GM21723 (cell line): ENCODE measurements around the gene SFSWAP.

Experiments
- ATAC-seq: cut with Tn5 transposase; IDR thresholded peaks from one replicate; pipeline ENCODE4 v1.9.1; 2021; ENCODE audit warnings: mild to moderate bottlenecking, moderate library complexity; ENCODE audit not compliant: unreplicated experiment

The SFSWAP gene

DNA sequence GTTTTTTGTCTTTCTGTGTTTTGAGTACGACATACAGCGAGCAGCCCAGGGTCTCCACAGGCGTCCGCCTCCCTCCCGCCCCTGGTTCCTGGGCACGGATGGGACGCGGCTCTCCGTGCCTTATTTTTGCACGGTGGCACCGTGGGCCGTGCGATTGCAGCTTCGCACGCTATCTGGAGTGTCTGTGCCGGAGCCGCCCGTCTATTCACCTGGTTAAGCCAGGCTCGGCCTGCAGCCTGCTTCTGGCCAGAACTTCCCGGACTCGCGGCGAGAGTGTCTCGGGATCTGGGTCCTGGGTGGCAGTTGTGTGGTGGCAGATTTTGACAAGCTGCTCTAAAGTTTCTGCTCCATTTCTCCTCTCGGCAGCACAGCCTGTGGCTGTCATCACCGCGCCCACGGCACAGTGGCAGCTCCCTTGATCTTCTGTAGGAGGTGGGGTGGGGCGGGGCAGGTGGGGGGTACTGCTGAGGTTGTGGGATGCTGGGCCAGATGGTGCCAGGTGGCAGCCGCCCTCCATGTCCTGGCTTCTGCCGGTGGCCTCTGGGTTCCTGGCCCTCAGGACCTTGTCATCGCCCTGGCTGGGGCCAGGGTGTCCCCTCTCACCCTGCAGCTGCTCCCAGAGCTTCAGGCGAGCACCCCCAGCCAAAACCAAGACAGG is 120.2 kb downstream of the SFSWAP start:
- no peak for ATAC-seq

DNA sequence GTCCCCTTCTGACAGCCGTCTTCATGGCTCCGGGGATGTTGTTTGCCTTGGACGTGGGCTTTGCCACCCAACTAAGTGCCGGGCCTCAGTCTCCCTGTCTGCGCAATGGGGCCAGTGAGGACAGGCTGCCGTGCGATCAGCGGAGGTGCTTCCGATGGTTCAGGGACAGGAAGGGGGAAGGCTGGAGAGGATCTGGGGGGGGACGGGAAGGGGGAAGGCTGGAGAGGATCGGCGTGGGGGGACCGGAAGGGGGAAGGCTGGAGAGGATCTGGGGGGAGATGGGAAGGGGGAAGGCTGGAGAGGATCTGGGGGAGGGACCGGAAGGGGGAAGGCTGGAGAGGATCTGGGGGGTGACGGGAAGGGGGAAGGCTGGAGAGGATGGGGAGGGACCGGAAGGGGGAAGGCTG is 120.7 kb downstream of the SFSWAP start:
- ATAC-seq = no peak

DNA sequence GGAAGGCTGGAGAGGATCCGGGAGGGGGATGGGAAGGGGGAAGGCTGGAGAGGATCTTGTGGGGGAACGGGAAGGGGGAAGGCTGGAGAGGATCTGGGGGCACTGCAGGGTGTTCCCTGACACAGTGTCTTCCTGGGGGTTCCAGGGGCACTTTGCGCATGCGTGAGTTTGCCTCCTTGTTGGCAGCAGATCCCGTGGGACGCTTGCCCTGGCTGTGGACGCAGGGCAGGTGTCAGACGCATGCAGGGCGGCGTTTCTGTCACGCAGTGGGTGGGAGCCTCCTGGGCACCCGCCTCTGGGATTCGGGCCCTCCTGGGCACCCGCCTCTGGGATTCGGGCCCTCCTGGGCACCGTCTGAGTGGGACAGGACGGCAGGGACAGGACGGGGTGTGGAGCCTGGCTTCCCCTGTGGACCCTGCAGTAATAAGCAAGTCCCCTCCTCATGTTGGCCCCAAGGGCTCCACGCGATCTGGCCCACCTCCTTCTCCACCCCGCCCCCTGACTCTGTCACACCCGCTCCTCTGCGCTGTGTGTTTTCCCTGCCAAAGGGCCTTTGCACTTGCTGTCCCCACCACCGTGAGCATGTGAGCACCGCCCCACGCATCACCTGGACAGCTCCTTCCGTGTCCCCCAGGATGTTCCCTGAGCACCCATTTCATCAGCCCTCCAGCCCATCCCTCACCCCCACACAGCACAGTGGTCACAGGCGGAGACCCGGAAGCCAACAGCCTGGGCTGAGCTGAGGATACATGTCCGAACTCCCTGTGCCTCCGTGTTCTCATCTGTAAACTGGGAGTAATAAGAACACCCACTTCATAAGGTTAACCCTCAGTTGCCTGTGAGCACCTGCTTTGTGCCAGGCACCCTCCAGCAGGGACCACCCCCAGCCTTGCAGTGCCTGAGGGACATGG is 121.7 kb downstream of the SFSWAP start:
- ATAC-seq = no peak

DNA sequence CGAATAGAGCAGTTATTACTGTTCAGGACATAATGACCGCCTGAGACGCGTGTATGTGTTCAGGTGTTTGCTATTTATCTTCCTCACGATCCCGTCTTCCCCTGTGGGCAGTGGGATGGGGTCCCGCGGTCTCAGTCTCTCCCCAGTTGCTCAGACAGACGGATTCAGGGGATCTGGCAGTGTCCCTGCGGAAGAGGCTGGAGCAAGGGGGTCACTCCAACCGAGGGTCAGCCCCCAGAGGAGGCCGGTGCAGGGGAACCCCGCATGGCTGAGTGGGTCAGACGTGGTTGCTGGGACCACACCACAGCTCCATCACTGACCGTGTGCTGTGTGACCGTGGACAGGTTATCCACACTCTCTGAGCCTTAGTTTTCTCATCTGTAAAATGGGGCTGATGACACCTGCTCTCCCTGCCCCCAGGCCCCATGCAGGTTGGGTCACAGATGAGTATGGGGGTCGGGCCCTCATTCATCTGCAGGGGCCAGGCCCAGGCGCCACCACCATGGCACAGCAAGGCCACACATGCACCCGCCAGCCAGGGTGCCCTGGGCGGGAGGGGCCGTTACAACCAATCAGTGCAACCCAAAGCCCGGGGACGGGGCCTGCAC is 122.5 kb downstream of the SFSWAP start:
- no peak for ATAC-seq

DNA sequence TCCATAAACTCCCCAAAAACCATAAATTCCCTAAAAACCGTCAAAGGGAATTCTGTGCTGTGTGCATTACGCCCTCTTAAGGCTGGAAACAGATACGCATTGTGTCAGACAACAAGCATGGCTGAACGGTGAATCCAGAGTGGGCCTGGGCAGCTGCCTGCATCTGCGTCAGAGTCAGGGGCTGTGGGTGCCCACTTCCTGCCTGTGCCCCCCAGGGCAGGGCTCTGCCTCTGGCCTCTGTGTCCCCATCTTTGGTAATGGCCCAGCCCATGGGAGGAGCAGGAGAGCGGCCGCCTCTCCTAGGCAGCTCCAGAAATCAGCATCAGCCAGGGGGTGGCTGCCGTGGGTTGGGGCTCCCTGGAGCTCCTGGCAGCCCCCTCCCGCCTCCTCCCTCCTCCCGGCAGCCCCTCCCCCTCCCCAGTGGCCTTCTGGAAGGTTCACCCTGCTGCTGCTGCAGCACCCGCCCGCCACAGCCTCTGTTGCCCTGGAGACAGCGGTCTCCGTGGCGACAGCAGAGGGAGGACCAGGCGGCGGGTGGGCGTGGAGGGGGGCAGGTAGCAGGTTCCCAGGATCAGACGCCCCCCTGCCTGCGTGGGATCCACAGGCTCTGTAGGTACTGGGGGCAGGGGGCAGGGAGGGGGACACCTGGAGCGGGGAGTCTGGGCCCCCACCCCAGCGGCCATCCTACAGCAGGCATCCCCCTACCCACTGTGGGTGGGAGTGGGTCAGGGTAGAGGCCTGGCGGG is 123.2 kb downstream of the SFSWAP start:
- no peak for ATAC-seq

DNA sequence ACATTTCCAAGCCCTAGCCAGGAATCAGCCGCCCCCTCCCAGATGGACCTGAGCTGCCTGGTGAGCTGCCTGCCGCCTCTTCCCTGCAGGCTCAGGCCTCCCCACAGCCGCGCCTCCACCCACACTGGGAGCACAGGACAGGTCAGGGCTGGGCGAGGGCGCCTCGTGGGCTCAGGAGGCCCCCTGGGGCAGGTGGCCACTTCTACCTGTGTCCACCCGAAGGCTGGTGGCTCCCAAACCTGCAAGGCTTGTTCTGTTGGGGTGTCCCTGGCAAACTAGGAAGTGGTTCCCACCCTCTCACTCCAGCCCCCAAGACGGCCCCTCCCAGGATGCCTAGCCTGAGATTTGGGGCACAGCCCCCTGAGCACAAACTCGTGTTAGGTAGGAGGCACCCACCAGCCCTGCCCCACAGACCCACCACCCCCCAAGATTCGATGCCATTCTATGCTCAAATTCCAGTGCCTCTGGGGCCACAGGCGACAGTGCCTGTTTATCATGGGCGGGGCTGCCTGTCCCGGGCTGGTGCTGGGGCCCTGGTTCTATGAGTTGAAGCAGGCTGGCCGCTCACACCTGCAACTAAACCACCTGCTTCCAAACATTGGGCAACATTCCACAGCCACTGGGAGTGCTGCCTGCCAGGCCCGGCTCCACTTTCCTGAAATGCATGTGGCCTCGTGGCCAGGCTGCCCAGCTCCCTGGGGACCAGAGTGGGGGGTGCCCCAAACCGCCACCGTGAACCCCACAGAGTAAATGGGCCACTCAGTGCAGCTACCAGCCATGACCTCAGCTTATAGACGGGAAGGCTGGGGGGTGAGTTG is 124.1 kb downstream of the SFSWAP start:
- no peak for ATAC-seq

DNA sequence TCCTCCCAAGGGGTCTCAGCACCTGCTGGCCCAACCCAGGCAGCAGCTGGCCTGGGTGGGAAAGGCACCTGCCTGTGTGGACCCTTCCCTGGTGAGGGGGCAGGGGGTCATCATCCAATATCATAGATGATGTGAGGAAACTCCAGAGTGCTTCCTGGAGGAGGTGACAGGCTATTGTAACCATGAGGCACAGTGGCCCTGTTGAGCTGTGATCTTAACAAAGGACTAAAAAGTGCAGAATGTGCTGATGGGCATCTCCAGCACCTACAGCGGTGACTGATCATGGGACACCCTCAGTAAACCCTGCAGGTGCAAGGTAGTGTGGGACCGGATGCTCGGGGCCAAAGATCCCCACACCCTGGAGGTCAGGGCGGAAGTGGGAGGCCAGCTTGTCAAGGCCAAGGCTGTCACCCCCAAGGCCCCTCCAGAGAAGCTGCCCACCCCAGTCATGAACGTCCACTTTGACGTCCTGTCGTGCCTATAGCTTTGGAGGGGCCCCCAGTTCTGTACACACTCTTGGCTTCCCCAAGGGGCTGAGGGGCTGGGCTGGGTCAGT is 124.8 kb downstream of the SFSWAP start:
- no peak for ATAC-seq

DNA sequence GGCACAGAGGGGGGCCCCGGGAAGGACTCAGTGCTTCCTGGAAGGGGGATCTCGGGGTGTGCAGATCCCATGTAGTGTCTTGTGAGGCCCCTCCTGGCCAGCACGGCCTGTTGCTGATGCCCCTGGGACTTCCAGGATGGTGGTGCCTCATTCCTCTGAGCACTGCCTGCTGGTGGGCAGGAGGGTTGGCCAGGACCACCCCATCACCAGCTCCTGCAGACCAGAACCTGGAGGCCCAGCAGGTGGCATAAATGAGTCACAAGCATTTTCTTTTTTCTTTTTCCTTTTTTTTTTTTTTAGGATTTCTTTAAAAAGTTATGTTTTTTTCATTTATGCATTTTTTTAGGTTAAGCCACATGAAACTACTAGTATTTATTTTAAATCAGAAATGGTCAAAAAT is 125.3 kb downstream of the SFSWAP start:
- ATAC-seq = no peak

DNA sequence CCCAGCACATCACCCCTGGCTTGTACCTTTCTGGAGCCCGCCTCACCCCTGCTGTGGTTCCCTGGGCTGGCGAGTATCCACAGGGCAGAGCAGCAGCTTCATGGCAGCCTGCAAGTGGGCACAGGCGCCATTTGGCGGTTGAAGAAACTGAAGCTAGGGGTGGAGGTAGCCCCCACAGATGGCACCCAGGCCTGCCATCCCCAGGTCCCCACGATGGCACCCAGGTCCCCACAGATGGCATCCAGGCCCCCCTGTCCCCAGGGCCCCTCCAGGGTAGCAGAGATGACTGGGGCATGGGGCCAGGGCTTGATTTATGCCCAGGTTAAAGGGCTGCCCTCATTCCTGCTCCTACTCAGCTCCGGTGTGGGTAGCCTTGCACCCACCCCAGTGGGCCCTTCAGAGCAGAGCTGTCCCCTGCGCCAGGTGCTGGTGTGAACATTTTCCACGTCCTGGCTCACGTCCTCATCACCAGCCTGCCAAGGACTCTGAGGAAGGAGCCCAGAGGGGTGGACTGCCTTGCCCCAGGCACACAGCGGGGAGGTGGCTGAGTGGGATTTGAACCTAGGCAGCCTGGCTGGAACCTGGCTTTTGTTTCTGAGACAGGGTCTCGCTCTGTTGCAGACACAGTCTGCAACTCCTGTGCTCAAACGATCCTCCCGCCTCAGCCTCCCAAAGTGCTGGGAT is 126.0 kb downstream of the SFSWAP start:
- no peak for ATAC-seq

DNA sequence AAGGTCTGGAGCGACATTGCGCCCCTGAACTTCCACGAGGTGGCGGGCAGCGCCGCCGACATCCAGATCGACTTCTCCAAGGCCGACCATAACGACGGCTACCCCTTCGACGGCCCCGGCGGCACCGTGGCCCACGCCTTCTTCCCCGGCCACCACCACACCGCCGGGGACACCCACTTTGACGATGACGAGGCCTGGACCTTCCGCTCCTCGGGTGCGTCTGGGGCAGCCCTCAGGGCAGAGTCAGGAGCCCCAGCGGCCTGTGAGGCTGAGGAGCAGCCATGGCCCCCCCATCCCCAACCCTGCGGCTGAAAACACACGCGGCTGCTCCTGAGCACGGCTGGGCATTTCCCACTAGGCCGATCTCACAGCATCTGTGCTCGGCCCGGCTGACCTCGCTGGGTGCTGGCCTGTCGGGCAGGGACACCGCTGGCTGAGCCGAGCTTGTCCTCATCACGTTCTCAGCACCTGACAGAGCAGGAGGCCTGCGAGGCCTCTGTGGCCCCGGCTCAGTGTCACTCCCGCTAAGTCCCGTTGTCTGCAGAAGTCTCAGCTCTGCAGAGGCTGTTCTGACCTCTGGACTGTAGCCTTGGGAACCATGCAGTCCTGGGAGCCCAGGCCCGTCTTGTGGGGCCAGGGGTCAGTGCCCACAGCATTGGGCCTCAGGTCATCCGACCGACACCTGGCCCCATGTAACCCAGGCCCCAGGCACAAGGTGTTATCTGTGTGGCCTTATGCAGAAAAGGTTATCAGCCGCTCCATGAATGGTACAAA is 129.9 kb downstream of the SFSWAP start:
- ATAC-seq = no peak

DNA sequence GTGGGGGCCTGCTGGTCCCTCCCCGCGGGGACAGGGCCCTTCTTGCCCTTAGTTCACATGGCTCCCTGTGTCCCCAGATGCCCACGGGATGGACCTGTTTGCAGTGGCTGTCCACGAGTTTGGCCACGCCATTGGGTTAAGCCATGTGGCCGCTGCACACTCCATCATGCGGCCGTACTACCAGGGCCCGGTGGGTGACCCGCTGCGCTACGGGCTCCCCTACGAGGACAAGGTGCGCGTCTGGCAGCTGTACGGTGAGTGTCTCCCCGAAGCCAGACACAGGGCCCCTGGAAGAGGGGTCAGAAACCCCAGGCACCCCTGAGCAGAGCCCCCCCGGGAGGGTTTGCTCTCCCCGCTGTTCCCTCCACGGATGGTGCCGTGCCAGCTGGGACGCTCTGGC is 130.7 kb downstream of the SFSWAP start:
- no peak for ATAC-seq

DNA sequence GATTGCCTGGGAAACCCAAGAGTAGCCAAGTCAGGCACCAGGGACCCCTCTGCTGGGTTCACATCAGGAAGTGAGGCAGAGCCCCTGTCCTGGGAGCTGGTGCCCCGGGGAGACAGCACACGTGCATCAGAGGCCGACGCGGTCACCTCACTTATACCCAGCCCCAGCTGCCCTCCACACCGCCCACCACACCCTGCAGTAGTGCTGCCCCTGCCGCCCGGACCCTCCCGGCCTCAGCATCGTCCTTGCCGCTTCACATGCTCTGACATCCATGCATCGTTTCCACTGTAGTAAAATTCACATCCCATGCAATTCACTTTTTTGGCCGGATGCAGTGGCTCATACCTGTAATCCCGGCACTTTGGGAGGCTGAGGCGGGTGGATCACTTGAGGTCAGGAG is 131.3 kb downstream of the SFSWAP start:
- ATAC-seq = no peak

DNA sequence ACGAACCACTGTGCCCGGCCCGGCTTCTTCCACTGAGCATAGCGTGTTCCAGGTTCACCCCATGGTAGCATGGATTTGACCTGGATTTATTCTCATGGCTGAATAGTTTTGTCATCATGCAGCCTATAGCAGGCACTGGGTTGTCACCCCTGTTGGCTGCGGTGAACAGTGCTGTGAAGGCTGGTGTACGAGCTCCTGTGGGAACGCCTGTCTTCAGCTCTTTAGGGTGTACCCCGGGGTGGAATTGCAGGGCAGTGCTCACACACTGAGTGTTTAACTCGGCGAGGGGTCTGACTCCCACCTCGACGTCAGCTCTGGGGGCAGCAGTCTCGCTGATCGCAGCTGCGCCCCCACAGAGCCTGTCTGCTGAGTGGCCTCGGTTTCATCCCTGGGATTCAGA is 132.6 kb downstream of the SFSWAP start:
- no peak for ATAC-seq

DNA sequence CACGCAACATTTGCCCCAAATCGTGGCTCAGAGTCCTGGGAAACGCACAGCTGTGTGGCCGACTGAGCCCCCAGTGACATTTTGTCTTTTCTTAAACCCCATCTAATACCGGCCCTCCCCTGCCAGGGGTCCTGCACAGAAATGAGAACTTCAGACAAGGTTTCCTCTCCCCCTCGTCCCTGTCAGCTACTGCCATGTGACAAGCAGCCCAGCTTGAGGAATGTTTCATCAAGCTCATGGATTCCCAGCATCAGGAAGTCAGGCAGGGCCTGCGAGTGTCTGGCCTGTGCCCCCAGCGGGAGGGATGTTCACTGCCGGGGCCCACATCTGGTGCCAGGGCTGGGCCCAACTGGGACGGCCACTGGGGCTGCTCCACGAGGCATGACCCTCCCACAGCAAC is 133.2 kb downstream of the SFSWAP start:
- ATAC-seq = no peak

DNA sequence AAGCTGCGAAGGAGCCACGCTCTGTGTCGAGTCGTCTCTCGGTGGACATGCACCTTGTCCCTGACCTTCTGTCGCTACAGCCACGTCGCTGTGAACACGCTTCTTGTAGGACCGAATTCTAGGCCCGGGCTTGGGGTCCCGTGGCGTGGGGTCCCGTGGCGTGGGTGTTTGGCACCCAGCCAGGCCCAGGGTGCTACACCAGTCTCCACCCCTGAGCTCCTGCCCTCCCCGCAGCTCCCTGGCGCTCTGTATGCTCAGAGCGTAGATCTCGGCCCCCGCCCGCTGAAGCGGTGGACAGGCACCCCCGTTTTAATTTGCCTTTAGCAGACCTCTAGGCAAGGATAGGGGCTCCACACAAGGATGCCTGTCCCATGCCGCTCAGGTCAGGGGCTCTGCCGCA is 133.8 kb downstream of the SFSWAP start:
- no peak for ATAC-seq

DNA sequence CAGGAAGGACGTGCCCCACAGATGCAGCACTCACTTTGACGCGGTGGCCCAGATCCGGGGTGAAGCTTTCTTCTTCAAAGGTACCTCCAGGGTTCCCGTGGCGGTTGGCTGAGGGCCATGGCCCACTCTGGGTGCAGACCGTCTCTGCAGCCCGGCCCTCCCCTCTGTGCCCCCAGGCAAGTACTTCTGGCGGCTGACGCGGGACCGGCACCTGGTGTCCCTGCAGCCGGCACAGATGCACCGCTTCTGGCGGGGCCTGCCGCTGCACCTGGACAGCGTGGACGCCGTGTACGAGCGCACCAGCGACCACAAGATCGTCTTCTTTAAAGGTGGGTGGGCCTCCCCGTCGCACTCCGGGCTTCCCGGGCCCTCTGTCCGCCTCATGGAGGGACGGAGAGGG is 134.2 kb downstream of the SFSWAP start:
- no peak for ATAC-seq

DNA sequence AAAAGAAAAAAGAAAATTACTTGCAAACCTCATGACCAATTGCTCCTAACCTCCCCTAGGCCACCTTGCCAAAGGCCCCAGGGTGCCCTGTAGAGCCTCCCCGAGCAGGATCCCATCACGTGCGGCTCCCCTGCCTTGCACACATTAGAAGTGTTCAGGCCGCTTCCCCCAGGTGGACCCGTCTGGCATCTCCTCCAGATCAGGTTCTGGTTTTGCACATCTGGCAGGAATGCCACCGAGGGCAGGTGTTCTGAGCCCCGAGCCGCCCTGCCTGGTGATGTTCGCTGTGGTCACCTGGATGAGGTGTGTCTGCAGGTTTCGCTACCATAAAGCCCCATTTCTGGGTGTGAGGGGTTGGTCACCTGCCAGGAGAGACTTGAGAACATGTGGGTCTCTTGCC is 136.6 kb downstream of the SFSWAP start:
- no peak for ATAC-seq

DNA sequence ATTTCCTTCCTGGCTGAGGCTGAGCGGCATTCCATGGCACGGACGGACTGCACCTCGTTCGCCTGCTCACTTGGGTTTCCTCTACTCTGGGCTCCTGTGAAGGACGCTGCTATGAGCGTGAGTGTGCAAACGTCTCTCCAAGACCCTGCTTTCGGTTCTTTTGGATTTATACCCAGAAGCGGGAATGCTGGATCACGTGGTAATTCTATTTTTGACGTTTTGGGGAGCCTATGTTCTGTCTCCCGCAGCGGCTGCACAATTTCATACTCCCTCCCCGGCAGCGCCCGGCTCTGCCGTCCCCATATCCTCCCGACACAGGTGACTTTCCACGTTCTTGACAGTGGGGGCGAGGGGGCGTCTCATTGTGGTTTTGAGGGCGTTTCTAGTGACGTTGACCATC is 137.9 kb downstream of the SFSWAP start:
- ATAC-seq = no peak
